Left lung (tissue), 10 donors: ENCODE results near the gene SHOX. TPM values are rescaled to one million over a fixed set of nuclear protein-coding genes. Genes with fewer than 3 reads are reported as not detected.
"Not testable (repeated sequence)": the region's sequence is repeated elsewhere in the genome, so short reads cannot be mapped to it uniquely, and the experiment has no call there.

Experiments used
- ATAC-seq: fragments of 200-7000 bp; cut with Tn5 transposase; one replicate; pipeline ENCODE4 v1.9.1; 2020; ENCODE audit warnings: moderate library complexity
- DNase-seq, 4 donors: peaks; one replicate each; pipeline ENCODE4 v3.0.0-alpha.2; 2013 to 2020
- H3K27ac ChIP-seq, 2 donors: fragments of 200-600 bp; sonication (generic) in 1 of 2; one replicate each; pipeline versions ENCODE4 v1.5.0 to v1.8.0; 2020 to 2021
- H3K27me3 ChIP-seq, 2 donors: fragments of 200-600 bp; sonication (generic) in 1 of 2; one replicate each; pipeline versions ENCODE4 v1.5.0 to v1.8.0; 2020 to 2021
- H3K36me3 ChIP-seq, 2 donors: fragments of 200-600 bp; sonication (generic) in 1 of 2; one replicate each; pipeline versions ENCODE4 v1.5.0 to v1.8.0; 2020 to 2021
- H3K4me1 ChIP-seq, 2 donors: fragments of 200-600 bp; one replicate each; pipeline ENCODE4 v1.8.0; 2021
- H3K4me3 ChIP-seq, 2 donors: fragments of 200-600 bp; sonication (generic) in 1 of 2; one replicate each; pipeline versions ENCODE4 v1.5.0 to v1.8.0; 2020 to 2021; ENCODE audit warnings: mild to moderate bottlenecking in 1 of 2
- H3K9me3 ChIP-seq, 2 donors: fragments of 200-600 bp; sonication (generic) in 1 of 2; one replicate each; pipeline versions ENCODE4 v1.5.0 to v1.8.0; 2020 to 2021
- intact Hi-C, 2 donors: fragments of 100-400 bp; cut with DNase I; formaldehyde crosslinking; loops; one replicate each; pipeline versions ENCODE4 v1.11.2 to v1.14.2; 2022
- polyA plus RNA-seq, 6 donors: library from polyadenylated mRNA; unstranded; fragments of 120-200 nt; gene quantifications; one replicate each; pipeline ENCODE4 v1.2.1, GENCODE V29; 2013; ENCODE audit not compliant: insufficient read length in 6 of 6
- total RNA-seq, 2 donors: library from RNA; stranded (reverse); fragmentation: NEBNext Ultra II Directional; extraction: Animal tissue kit (Norgen Biotek cat#: 25700); gene quantifications; one replicate each; pipeline ENCODE4 v1.2.1, GENCODE V29; 2021
- TF ChIP-seq, protein P1 (sequence below), 2 donors: fragments of 200-600 bp; sonication (generic) in 1 of 2; IDR thresholded peaks; one replicate each; pipeline versions ENCODE4 v1.5.0 to v1.8.0; 2021; ENCODE audit warnings: antibody characterized with exemption in 2 of 2
- donor health status: DM: no; HTN: yes; CAD: no.
- donor health status: DM: no; HTN: no; CAD: no.

SHOX gene
- total and polyA plus RNA-seq, 8 donors = 0.04 to 0.26 (median 0.14) TPM; not detected in 2

DNA sequence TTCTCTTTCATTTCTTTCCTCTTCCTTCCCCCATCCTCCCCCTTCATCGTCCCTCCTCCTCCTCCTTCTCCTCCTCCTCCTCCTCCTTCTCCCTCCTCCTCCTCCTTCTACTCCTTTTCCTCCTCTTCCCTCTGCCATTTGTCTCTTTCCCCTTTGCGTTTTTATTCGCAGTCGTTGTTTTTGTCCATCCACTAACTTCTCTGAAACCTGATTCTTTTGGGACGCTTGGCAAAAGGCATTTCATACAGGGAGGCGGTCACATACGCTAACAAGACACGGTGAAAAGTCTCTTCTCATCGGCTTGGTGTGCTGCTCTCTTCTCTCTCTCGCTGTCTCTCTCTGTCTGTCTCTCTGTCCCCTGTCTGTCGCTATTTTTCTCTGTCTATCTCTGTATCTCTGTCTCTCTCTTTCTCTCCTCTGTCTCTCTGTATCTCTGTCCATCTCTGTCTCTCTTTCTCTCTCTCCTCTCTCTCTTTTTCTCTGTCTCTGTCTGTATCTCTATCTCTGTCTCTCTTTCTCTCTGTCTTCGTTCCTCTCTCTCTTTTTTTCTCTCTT is 5.4 kb upstream of the SHOX start:
- no peak overlapping the region for H3K27ac ChIP-seq
- no peaks in the 10 kb centered on the region for H3K9me3 ChIP-seq
- H3K4me3 ChIP-seq = no peak overlapping the region
- TF ChIP-seq, protein P1, sequence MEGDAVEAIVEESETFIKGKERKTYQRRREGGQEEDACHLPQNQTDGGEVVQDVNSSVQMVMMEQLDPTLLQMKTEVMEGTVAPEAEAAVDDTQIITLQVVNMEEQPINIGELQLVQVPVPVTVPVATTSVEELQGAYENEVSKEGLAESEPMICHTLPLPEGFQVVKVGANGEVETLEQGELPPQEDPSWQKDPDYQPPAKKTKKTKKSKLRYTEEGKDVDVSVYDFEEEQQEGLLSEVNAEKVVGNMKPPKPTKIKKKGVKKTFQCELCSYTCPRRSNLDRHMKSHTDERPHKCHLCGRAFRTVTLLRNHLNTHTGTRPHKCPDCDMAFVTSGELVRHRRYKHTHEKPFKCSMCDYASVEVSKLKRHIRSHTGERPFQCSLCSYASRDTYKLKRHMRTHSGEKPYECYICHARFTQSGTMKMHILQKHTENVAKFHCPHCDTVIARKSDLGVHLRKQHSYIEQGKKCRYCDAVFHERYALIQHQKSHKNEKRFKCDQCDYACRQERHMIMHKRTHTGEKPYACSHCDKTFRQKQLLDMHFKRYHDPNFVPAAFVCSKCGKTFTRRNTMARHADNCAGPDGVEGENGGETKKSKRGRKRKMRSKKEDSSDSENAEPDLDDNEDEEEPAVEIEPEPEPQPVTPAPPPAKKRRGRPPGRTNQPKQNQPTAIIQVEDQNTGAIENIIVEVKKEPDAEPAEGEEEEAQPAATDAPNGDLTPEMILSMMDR (IDR thresholded peaks at IDR 0.05) = no peak
- H3K4me1 ChIP-seq = peaks cover 0 to 8% of the 10 kb centered on the region in 2 donors
- H3K36me3 ChIP-seq = no peaks in the 10 kb centered on the region
- H3K27me3 ChIP-seq = peaks cover 17 to 73% of the 10 kb centered on the region in 2 donors
- ATAC-seq = no peak
- intact Hi-C loops = no loop called here
- no peak for DNase-seq

DNA sequence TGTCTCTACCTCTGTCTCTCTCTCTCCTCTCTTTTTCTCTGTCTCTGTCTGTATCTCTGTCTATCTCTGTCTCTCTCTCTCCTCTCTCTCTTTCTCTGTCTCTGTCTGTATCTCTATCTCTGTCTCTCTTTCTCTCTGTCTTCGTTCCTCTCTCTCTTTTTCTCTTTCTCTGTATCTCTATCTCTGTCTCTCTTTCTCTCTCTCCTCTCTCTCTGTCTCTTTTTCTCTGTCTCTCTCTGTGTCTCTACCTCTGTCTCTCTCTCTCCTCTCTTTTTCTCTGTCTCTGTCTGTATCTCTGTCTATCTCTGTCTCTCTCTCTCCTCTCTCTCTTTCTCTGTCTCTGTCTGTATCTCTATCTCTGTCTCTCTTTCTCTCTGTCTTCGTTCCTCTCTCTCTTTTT is 4.5 kb upstream of the SHOX start:
- H3K4me1 ChIP-seq, ATAC-seq, DNase-seq, H3K9me3 ChIP-seq, H3K4me3 ChIP-seq, H3K36me3 ChIP-seq, H3K27ac ChIP-seq, intact Hi-C loops: not testable (repeated sequence)
- peaks cover 25 to 73% of the 10 kb centered on the region in 2 donors for H3K27me3 ChIP-seq

DNA sequence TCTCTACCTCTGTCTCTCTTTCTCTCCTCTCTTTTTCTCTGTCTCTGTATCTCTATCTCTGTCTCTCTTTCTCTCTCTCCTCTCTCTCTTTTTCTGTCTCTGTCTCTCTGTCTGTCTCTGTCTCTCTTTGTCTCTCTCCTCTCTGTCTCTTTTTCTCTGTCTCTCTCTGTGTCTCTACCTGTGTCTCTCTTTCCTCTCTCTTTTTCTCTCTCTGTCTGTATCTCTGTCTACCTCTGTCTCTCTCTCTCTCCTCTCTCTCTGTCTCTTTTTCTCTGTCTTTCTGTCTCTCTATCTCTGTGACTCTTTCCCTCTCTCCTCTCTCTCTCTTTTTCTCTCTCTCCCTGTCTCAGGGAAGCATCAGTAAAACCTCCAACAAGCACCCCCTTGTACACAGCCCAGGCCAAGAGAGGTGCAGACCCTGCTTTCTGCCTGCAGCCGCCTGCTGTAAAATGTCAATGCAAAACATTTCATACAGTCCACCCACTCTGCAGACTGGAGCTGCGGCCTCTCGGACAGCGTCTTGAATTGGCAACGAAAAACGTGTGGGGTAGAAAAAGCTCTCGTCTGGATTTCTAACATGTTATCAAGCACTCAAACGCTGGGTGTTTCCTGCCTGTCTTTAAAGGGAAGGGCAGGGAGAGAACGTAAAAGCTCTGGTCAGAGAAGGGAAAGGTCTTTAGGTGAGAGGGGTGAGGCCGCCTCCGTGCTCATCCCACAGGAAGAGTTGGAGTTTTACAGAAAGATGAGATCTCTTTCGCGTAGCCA is 3.7 kb upstream of the SHOX start:
- TF ChIP-seq, protein P1 (IDR thresholded peaks at IDR 0.05) = no peak
- Histone ChIP-seq H3K36me3 (no peaks in the 10 kb centered on the region), H3K4me1 (peaks cover 0 to 8% of the 10 kb centered on the region in 2 donors), H3K4me3 (no peak overlapping the region), H3K27me3 (peaks cover 34 to 73% of the 10 kb centered on the region in 2 donors), H3K9me3 (no peaks in the 10 kb centered on the region), H3K27ac (no peak overlapping the region)
- DNase-seq (no peak), ATAC-seq (no peak)
- intact Hi-C loops = no loop called here

DNA sequence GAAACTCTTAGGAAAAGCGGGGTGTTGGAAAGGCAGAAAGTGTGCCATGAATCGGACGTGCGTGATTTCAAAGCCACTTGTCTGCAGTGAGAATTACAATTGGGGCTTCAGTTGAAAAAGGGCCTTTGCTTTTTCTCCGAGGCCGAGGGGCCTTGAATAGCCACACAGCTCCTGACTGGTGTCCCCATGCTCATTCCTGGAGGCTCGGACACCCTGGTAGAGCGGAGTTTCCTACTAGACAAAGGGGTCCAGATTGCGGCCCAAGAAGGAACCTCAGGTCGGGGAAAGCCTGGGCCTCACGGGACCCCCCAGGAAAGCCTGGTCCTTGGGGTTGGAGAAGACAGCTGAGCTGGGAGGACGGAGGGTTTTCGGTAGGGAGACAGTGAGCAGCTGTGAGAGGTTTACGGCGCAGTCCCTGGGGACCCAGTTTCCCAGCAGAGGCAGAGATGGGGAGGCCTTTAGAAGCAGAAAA is 3.0 kb upstream of the SHOX start:
- Histone ChIP-seq H3K4me3 (no peak overlapping the region), H3K9me3 (no peaks in the 10 kb centered on the region), H3K27me3 (peaks cover 40 to 77% of the 10 kb centered on the region in 2 donors), H3K4me1 (peaks cover 0 to 8% of the 10 kb centered on the region in 2 donors), H3K36me3 (no peaks in the 10 kb centered on the region), H3K27ac (no peak overlapping the region)
- DNase-seq = no peak
- intact Hi-C loops = no loop called here
- TF ChIP-seq, protein P1 (IDR thresholded peaks at IDR 0.05) = no peak
- no peak for ATAC-seq

DNA sequence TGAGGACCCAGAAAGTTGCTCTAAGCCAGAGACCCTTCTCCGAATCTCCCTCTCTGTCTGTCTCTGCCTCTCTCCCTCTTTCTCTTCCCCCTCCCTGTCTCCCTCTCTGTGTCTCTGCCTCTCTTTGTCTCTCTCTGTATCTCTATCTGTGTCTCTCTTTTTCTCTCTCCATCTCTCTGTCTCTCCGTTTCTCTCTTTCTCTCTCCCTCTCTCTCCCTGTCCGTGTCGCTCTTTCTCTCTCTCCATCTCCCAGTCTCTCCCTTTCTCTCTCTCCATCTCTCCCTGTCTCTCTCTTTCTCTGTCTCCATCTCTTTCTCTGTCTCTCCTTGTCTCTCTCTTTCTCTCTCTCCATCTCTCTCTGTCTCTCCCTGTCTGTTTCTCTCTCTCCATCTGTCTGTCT is 2.6 kb upstream of the SHOX start:
- Histone ChIP-seq H3K4me3 (no peak overlapping the region), H3K27me3 (peaks cover 44 to 81% of the 10 kb centered on the region in 2 donors), H3K9me3 (no peaks in the 10 kb centered on the region), H3K4me1 (peaks cover 0 to 8% of the 10 kb centered on the region in 2 donors), H3K36me3 (no peaks in the 10 kb centered on the region), H3K27ac (no peak overlapping the region)
- intact Hi-C loops = no loop called here
- DNase-seq (no peak), ATAC-seq (no peak)
- TF ChIP-seq, protein P1 (IDR thresholded peaks at IDR 0.05) = no peak
